ACC112 (cell line): ENCODE measurements around the gene FLT1.

Experiments used
- H2AFZ ChIP-seq: fragments of 200-600 bp; sonication (generic); one replicate; pipeline ENCODE4 v1.6.0; 2017; ENCODE audit warnings: antibody characterized with exemption, low read length; ENCODE audit not compliant: unreplicated experiment
- H3K27ac ChIP-seq: fragments of 200-600 bp; sonication (generic); 2 replicates; pipeline ENCODE4 v1.5.1; 2014; ENCODE audit warnings: low read depth, mild to moderate bottlenecking, antibody characterized with exemption, low read length, moderate library complexity
- H3K27me3 ChIP-seq: fragments of 200-600 bp; sonication (generic); 2 replicates; pipeline ENCODE4 v1.6.1; 2014; ENCODE audit warnings: mild to moderate bottlenecking, antibody characterized with exemption, low read length, moderate library complexity, mixed read lengths; ENCODE audit not compliant: insufficient read depth
- H3K36me3 ChIP-seq: fragments of 200-600 bp; sonication (generic); 2 replicates; pipeline ENCODE4 v1.6.1; 2016; ENCODE audit warnings: mild to moderate bottlenecking, antibody characterized with exemption, low read length, moderate library complexity, mixed read lengths; ENCODE audit not compliant: insufficient read depth
- H3K4me1 ChIP-seq: fragments of 200-600 bp; sonication (generic); one replicate; pipeline ENCODE4 v1.6.1; 2016; ENCODE audit warnings: low read length, mixed read lengths; ENCODE audit not compliant: insufficient read depth, unreplicated experiment, control insufficient read depth
- H3K4me3 ChIP-seq: fragments of 200-600 bp; sonication (generic); 2 replicates; pipeline ENCODE4 v1.5.1; 2014; ENCODE audit warnings: mild to moderate bottlenecking, low read depth, low read length
- H3K79me2 ChIP-seq: fragments of 200-600 bp; sonication (generic); one replicate; pipeline ENCODE4 v1.6.0; 2016; ENCODE audit warnings: low read length; ENCODE audit not compliant: control insufficient read depth, unreplicated experiment, insufficient read depth

FLT1 gene

GRCh38 chr13:28429096-28429495, 65.8 kb downstream of the FLT1 start:
- no peaks in the 10 kb centered on the region for H3K4me1 ChIP-seq
- no peaks in the 10 kb centered on the region for H3K36me3 ChIP-seq
- H3K27me3 ChIP-seq, result peaks cover 34% of the 10 kb centered on the region
- no peak overlapping the region for H2AFZ ChIP-seq
- no peak overlapping the region for H3K4me3 ChIP-seq
- H3K79me2 ChIP-seq, result no peaks in the 10 kb centered on the region
- no peak overlapping the region for H3K27ac ChIP-seq

GRCh38 chr13:28426381-28426780, 68.5 kb downstream of the FLT1 start:
- Histone ChIP-seq H3K36me3 (no peaks in the 10 kb centered on the region), H3K4me3 (no peak overlapping the region), H3K79me2 (no peaks in the 10 kb centered on the region), H3K27ac (no peak overlapping the region), H2AFZ (no peak overlapping the region), H3K4me1 (no peaks in the 10 kb centered on the region), H3K27me3 (0 out of 2 replicates have a peak, but pooled peaks cover 13% of the 10 kb centered on the region)

- Histone ChIP-seq H3K4me1 (no peaks in the 10 kb centered on the region), H2AFZ (no peak overlapping the region), H3K79me2 (no peaks in the 10 kb centered on the region), H3K27me3 (0 out of 2 replicates have a peak, but pooled peaks cover 8% of the 10 kb centered on the region), H3K27ac (no peak overlapping the region), H3K4me3 (no peak overlapping the region), H3K36me3 (no peaks in the 10 kb centered on the region)
Measured at GRCh38 chr13:28425793-28426192, 69.1 kb downstream of the FLT1 start.

- H3K4me1 ChIP-seq, result no peaks in the 10 kb centered on the region
- H3K27ac ChIP-seq, result no peak overlapping the region
- no peak overlapping the region for H3K4me3 ChIP-seq
- H3K27me3 ChIP-seq, result 0 out of 2 replicates have a peak, but pooled peaks cover 3% of the 10 kb centered on the region
- no peaks in the 10 kb centered on the region for H3K79me2 ChIP-seq
- no peak overlapping the region for H2AFZ ChIP-seq
- H3K36me3 ChIP-seq, result no peaks in the 10 kb centered on the region
Measured at GRCh38 chr13:28424541-28424940, 70.4 kb downstream of the FLT1 start.

GRCh38 chr13:28423010-28423409, 71.9 kb downstream of the FLT1 start:
- H3K79me2 ChIP-seq, result no peaks in the 10 kb centered on the region
- no peak overlapping the region for H3K27ac ChIP-seq

GRCh38 chr13:28421676-28422410, 73.1 kb downstream of the FLT1 start:
- Histone ChIP-seq H3K79me2 (no peaks in the 10 kb centered on the region), H3K4me1 (no peaks in the 10 kb centered on the region), H3K4me3 (no peak overlapping the region), H2AFZ (no peak overlapping the region), H3K27me3 (no peaks in the 10 kb centered on the region), H3K36me3 (no peaks in the 10 kb centered on the region), H3K27ac (no peak overlapping the region)

More at GRCh38 chr13:28423010-28423409, 71.9 kb downstream of the FLT1 start:
- Histone ChIP-seq H2AFZ (no peak overlapping the region), H3K4me3 (no peak overlapping the region), H3K27me3 (0 out of 2 replicates have a peak, but pooled peaks cover 3% of the 10 kb centered on the region), H3K36me3 (no peaks in the 10 kb centered on the region), H3K4me1 (no peaks in the 10 kb centered on the region)

GRCh38 chr13:28420704-28421103, 74.2 kb downstream of the FLT1 start:
- Histone ChIP-seq H2AFZ (no peak overlapping the region), H3K27ac (no peak overlapping the region), H3K4me3 (no peak overlapping the region)

GRCh38 chr13:28415994-28416421, 78.9 kb downstream of the FLT1 start:
- H2AFZ ChIP-seq, result no peak overlapping the region
- H3K79me2 ChIP-seq, result no peaks in the 10 kb centered on the region
- H3K36me3 ChIP-seq, result no peaks in the 10 kb centered on the region
- no peaks in the 10 kb centered on the region for H3K4me1 ChIP-seq
- H3K27me3 ChIP-seq, result no peaks in the 10 kb centered on the region
- no peak overlapping the region for H3K27ac ChIP-seq
- H3K4me3 ChIP-seq, result no peak overlapping the region

More at GRCh38 chr13:28420704-28421103, 74.2 kb downstream of the FLT1 start:
- Histone ChIP-seq H3K4me1 (no peaks in the 10 kb centered on the region), H3K79me2 (no peaks in the 10 kb centered on the region), H3K27me3 (no peaks in the 10 kb centered on the region), H3K36me3 (no peaks in the 10 kb centered on the region)

- H3K4me1 ChIP-seq, result no peaks in the 10 kb centered on the region
- H3K27ac ChIP-seq, result no peak overlapping the region
- no peak overlapping the region for H3K4me3 ChIP-seq
- H3K36me3 ChIP-seq, result no peaks in the 10 kb centered on the region
- no peaks in the 10 kb centered on the region for H3K79me2 ChIP-seq
- H3K27me3 ChIP-seq, result no peaks in the 10 kb centered on the region
- no peak overlapping the region for H2AFZ ChIP-seq
Measured at GRCh38 chr13:28413999-28414398, 80.9 kb downstream of the FLT1 start.

GRCh38 chr13:28412981-28413380, 81.9 kb downstream of the FLT1 start:
- H3K27ac ChIP-seq, result no peak overlapping the region
- H3K79me2 ChIP-seq, result no peaks in the 10 kb centered on the region
- H3K4me3 ChIP-seq, result no peak overlapping the region
- no peaks in the 10 kb centered on the region for H3K27me3 ChIP-seq
- H3K36me3 ChIP-seq, result no peaks in the 10 kb centered on the region
- no peaks in the 10 kb centered on the region for H3K4me1 ChIP-seq
- no peak overlapping the region for H2AFZ ChIP-seq

GRCh38 chr13:28411831-28412353, 83.0 kb downstream of the FLT1 start:
- no peak overlapping the region for H3K4me3 ChIP-seq
- no peaks in the 10 kb centered on the region for H3K4me1 ChIP-seq
- H3K79me2 ChIP-seq, result no peaks in the 10 kb centered on the region
- H3K36me3 ChIP-seq, result no peaks in the 10 kb centered on the region
- no peaks in the 10 kb centered on the region for H3K27me3 ChIP-seq
- H2AFZ ChIP-seq, result no peak overlapping the region
- no peak overlapping the region for H3K27ac ChIP-seq
